ENCODE results near the gene CDK14.

The CDK14 gene

DNA sequence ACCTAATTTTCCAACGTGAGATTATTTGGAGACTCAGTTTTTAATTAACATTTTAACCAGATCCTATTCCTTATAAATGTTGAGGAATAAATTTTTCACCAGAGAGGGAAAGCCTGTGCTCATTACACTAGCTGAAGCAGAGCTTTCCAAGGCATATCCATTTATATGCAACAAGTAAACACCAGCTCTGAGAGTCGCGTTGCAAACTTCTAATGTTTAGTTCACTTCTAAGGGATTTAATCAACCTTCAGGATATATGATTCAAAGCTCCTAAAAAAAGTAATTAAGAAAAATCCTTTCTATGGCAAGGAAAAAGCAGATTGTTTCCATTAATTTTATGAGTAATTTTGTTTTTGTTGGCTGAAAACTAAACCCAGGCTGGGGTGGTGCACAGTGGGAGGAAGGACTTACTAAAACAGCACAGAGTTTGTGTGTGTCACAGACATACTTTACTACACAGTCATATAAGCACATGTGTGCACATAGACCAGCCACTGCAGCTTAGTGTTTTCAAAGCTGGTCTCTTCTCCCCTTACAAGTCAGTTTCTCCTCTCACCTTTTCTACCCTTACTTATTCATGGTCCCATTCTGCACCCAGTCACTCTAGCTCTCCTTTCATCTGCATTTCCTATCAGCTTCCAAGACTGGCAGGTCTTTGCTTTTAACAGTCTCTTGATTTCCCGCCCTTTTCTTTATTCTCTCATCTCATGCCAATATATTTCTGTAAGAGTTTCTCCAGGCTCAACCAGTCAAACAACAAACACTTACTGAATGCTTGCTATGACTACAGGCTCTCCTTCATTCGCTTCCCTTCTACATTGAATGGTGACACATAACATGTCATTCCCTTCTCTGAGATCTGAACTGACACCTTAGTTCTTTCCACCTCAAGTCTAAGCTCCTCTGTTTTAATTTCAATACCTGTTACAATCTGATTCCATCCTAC, 587.0 kb downstream of the CDK14 start:
- no peak for DNase-seq

DNA sequence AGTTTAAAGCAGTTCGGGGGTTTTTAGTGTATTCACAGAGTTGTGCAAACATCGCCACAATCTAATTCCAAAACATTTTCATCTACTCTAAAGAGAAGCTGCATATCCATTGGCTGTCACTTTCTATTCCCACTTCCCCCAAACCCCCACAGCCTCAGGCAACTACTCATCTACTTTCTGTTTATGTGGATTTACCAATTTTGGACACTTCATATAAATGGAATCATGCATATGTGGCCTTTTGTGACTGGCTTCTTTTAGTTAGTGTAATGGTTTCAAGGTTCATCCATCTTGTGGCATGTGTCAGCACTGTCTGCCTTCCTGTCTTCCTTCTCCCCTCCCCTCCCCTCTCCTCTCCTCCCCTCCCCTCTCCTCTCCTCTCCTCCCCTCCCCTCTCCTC, 589.6 kb downstream of the CDK14 start:
- DNase-seq: no peak

DNA sequence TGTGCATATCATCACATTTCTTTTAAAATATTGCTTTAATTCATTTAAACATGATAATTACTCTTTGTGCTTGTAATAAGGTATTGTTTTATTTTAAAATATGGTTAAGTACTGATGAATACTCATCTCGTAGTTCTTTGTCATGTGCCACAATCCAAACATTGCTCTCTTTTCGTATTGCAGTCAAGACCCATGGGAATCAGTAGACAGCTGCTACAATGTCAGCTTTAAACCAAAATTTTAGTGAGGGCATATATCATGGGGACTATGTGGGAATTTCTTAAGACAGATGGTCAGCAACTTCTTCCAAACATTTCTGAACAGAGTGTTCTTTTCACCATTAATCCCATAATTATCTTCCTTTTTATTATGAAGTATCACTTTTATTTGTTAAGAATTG, 590.9 kb downstream of the CDK14 start:
- DNase-seq: no peak

DNA sequence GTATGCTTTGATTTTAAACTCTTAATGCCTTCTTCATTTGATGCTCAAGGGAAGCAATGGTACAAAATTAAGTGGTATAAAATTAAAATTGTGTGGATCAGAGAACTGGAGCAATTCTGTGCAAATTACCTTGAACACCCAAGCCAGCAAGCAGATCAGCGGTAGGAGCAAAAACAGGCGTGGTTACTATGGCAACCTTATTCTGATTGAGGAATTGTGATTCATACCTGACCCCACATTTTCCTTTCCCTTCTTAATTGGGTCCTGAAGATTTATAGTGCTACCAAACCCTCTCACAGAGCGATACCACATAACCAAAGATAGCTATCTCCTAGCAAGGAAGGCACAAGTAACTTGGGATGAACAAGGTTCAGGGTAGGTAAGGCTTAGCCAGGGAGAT, 595.6 kb downstream of the CDK14 start:
- no peak for DNase-seq

DNA sequence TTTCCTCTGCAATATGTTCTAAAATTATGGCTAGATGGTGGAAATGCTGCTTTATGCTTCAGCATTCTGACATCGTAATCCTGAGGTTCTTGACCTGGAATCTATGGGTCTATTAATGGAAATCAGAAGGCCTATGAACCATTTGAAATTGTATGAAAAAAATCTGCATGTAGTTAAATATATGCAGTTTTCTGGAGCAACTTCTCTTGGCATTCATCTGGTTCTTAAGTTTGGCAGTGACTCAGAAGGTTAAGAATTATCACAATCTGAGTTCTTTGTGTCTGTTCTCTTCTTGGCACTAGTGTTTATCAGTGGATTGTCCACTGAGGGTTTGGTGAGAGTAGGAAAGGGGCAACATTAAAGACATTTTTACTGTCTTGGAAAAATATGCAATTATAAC, 597.0 kb downstream of the CDK14 start:
- DNase-seq: no peak

DNA sequence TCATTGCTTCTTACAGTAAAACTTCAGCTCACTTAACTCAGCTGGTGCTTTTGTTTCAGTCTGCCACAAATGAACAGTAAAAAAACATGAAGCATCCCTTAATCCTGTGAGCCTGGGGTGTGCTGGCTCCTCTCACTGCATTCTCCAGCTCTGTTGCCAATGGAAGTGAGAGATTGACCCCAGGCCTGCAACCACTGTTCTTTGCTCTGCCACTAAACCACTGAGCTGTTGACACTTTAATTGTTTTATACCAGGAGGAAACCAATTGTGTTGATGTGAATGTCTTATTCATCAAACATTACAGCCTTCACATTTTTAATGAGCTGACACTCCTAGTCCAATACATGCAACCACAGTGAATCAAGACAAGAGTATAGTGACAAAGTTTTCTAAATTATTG, 598.7 kb downstream of the CDK14 start:
- peak in 1 of 2 experiments; percentile 20 for DNase-seq

DNA sequence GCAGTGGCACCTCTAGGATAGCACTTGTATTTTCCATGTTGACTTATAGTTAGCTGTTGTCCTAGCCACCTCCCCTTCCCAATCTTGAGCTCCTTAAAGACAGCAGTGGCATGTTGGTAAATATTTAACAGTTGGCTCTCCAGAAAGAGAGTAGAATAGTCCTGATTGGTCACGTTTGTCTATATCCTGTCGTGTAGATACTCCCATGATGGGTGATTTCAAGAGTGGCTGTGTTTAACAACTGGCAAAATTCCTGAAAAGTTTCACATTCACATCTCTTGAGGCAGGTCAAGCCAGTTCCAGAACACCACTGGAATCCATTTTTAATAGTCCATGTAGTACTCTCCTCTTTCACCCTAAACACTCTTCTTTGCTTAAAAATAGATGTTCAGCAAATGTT, 599.9 kb downstream of the CDK14 start:
- DNase-seq: no peak

DNA sequence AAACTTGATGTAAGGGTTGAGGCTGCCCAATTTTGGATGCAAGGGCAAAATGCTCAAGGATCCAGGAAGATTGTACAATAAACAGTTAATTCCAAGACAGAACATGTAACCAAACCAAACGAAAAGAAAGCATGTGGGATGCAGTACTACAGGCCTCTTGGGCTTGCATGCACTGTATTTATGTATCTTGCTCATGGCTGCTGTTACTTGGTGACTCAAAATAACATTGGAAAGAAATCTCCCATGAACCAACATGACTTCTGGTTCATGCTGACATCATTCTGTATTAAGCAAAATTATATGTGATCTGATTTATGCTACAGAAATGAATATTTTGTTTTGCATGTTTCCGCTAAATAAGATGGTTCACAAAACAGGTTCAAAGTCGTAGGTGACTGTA, 602.2 kb downstream of the CDK14 start:
- DNase-seq: no peak

DNA sequence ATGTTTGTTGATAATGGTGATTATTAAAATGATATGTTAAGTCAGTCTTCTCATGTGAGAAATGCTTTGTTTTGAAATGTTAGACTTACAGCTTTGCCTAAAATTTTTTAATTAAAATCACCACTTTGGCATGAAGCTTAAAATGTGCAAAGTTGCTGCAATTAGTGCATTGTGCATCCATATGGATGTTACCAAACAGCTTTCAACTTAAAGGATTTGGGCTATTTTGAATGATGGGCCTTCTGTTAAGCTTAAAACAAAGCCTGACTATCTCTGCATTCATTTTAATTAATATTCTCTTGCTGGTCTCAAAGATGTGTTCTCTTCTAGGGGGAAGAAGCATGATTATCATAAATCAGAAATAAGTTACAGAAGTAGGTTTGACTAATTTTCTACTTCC, 603.5 kb downstream of the CDK14 start:
- no peak for DNase-seq

DNA sequence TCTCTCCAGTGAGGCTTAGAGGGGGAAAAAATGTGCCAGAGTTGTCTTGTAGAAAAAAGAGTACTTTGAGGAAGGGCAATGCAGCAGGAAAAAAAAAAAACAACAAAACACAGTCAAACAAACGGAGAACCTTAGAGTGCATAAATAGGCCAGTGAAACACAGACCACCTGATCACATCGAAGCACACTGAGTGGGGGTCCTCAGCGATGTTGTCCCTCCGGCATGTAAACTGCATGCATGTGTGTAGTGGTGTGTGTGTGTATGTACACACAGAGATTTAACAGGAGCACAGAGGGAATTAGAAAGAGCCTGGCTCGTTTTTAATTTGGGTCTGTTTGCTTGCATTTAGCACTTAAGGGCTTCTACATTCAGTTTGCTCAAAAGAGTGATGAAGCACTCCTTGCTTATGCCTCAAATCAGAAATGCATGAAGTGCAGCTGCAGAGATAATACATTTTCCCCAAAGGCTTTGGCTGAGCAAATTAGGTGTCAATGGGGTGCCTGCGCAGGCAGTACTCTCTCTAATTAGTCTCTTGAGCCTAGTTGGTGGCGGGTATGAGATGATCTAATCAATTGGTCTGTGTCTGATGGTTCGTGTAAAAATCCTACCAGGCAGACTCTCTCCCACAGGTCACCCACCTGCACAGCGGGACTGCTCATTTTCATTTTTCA, 605.5 kb downstream of the CDK14 start:
- DNase-seq: peak; percentile 35 to 77

DNA sequence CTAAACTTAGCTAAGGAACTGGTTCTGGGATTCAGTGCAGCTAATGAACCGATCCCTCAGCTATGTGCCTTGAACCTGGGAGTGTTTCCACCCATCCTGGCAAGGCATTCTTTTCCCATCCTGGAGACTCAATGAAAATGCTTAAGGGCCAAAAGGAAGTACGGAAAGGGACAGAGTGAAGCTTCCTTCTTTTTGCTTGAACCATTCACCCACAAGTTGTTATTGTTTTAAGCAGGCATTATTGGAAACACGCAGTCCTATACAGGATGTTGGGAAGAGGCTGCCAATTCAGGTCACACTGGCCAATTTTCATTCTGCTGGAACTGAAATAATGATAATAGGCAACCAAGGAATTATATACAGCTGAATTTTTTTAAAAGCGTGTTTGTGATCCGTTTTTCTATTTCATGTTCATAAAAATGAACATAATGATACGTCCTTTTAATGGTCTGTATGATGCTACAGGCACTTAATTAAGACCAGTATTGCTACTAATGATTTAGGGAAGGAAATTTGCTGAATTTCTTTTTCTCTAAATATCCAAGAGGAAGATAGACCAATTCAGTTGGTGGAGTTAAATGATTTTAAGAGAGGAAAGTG, 610.3 kb downstream of the CDK14 start:
- DNase-seq: no peak

DNA sequence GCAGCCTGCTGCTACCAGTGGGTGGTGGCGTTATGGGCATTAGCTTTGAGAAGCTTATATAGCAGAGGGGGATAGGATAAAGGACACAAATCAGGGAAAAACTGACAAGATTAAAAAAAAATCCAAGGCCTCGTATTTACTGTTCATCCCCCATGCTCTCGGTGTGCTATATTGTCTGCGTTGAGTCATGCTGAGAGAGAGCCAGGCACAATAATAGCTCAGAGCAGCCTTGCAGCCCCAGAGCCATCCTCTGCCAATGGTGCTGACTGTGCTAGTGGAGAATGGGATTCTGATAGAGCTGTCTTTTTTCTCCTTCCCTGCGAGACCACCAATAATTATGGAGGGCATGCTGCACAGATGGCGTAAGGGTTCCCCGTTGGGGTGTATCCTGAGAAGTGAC, 616.5 kb downstream of the CDK14 start:
- no peak for DNase-seq

DNA sequence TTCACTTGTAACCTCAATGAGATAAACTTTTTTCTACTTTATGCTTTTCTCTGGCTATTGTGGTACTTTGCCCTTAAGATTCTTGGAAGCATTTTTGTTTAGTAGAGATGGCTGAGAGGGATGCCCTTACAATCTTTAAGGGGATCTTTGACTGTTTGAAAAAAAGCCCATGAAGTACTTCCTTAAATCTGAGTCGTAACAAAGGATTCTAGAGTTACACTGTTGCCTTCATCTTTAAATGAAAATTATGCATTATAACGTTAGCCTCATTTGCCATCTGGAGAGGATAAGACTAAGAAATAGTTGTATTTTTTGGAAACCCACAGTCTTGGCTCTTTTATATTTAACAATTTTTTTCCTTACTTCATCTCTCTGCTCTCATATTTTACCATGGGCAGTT, 630.3 kb downstream of the CDK14 start:
- DNase-seq: no peak

DNA sequence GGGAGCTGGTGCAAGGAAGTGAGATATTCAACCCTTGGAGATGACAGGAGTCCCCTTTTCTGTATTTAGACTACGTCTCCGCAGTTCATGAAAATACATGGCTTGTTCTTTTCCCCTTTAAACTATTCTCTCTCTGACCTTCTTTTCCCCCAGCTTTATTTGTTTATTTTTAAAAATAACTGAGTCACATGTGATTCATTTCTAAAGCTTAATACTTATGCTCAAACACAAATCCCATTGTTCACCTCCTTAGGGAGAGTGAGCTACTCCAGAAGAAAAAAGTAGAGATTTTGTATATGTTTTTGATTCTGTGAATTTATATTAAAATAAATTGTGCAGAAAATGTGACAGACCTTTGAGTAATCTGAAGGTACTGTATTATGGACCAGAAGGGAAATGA, 632.2 kb downstream of the CDK14 start:
- no peak for DNase-seq

DNA sequence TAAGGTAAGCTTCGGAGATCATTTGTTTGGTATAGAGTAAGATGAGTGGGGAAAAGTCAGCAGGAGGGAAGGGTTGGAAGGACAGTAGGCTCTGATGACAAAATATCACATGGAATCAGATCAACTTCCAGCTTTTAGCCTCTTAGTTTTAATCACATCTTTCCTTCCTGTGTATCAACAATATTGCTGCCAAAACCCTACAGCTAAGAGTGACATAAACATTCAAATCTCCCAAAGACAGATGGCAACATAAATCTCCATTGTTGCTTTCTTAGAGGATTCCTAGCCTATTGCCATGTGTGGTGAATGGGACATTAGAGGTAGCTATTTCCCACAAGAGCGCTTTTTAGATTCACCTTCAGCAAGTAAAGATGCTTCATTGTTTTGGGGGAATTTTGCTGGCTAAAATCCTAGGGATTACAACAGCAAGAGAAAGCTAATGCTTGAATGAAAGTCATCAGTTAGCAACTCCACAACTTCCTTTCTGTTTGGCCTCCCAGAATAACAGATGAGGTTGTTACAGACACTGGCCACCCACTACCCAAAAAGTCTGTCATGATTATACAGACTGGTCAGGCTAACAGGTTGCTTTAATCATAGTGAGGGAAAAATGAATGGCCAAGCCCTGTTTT, 632.9 kb downstream of the CDK14 start:
- DNase-seq: peak in 1 of 2 experiments; percentile 34

DNA sequence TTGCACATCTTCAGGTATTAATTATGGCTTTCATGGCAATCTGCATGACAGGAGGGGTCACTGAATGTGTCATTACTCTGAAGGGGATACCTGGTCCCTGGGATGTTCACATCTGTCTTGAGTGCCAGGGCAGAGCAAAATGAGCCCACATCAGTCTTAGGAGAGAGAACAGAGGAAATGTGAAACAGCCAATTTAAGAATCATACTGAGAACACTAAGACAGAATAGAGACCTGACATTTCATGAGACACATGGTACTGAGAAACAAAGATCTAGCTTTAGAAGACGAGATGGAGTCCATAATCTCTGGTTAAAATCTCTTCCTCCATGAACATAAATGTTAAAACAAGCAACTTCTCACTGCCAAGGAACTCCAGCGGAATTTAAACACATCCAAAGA, 634.0 kb downstream of the CDK14 start:
- DNase-seq: no peak

DNA sequence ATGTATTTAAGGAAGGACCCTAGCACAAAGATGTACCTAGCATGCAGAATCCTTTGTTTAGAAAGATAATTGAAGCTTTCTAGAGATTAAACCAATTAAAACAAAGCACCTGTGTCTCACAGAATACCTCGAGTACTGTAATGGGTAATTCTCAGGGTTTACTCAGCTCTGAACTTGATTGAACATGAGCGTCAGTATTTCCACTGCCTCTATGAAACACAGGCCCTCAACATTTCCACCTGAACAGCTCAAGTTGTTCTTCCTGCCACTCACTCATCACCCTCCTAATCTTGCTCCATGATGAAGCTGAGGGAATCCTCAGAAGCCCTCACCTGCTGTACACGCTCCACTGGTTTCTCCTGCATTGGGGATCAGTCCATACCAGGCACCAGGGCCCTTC, 634.4 kb downstream of the CDK14 start:
- DNase-seq: no peak

DNA sequence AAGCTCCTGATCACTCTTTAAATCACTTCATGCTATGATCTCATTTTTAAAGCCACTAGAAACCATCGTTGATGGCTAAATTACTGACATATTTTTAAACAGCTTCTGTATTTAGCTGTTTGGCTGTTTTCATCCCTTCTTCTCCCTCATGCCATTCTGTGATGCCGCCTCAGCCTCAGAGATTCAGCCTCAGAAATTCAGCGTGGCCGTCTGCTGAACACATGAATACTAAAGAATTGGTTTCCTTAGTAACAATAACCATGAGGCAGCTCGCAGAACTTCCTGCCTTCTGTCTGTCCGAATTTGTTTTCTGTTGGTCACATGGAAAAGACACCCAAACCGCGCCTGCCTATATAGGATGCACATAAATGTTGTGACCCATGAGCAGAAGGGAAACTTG, 637.1 kb downstream of the CDK14 start:
- no peak for DNase-seq

DNA sequence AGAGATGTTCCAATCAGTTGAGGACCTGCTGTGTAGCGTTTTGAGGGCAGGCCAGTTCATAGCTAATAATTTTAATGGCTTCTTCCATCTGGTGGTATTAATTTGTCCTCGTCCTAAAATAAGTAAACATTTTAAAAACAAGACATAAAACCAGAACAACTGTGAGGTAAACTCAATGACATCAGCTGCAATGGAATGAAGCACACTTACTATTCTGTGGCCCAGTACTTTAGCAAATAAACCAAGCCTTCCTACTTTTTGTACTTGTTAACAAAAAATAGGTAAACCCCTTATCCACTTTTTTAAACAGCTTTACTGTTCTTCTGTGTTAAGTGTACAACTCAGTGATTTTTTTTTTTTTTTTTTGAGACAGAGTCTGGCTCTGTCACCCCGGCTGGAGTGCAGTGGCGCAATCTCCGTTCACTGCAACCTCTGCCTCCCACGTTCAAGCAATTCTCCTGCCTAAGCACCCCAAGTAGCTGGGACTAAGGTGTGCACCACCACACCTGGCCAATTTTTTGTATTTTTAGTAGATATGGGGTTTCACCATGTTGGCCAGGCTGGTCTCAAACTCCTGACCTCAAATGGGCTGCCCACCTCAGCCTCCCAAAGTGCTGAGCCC, 639.2 kb downstream of the CDK14 start:
- no peak for DNase-seq

DNA sequence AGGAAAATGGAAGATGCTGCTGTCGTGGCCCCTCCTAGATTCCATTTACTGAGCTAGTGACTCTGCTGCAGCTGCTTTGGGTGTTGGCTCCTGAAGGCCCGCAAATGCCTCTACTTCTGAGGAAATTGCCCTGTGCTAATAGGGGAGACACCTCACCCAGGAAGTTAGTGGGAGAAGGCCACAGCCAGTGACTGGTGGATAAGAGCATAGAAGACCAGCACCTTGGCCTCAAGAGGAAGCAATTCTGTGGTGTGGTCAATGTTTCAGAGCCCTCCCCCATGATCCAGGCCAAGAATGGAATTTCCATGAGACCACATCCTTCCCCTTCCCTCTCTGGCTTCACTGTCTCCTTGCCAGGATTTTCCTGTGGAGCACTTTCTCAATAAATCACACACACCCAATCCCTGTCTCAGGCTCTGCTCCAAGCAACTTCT, 643.1 kb downstream of the CDK14 start:
- DNase-seq: no peak

DNA sequence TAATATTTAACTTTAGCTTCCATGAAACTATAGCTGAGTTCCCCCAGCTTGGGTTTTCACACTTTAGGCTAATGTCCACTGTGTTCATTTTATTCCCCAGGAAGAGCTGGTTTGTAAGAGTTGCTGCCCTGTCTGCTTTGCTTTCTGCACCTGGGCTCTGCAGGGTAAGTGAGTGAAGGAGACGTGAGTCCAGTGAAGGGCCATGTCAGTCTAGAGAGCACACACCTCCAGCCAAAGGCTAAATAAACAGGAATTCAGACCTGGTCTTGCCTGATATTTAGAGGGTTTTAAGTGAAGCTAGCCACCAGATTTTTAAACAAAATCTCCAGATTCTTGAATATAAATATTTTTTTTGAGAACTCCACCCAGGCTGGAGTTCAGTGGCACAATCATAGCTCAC, 643.7 kb downstream of the CDK14 start:
- DNase-seq: no peak

DNA sequence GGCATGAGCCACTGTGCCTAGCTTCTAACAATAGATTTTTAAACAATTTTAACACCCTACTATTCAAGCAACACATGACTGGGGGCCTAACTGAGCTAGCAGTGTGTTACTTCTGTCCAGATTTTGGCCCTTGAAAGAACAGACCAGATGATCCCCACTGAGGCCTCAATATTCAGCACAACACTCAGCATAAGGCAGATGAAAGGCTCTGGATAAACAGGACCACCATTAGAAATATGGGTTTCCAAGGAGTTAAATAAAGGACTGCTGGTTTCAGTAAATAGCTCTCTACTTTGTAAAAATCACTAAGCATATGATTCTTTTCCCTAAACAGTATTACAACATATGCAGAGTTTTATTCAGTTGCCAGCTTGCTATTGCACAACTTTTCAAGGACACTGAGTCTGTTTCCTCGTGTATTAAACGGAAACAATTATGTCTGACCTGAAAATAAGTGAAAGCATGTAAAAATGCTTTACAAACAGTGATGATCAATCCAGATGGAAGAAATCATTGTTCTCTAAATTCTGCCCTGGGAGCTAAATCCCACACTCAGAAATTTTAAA, 644.3 kb downstream of the CDK14 start:
- no peak for DNase-seq

All from NCI-H2081 (cell line).